HepG2 (cell line): ENCODE results near the gene SCFD2. TPM values are rescaled to one million over a fixed set of nuclear protein-coding genes. Genes with fewer than 3 reads are reported as not detected.

Experiments used
- ATAC-seq: fragments of 200-7000 bp; cut with Tn5 transposase; 3 replicates; pipeline ENCODE4 v1.9.1; 2020; ENCODE audit warnings: mild to moderate bottlenecking, moderate library complexity
- BruUV-seq: library from RNA; stranded (reverse); fragments of 400-500 nt; replicated peaks from 2 replicates; lab custom pipeline; 2021; lab: Mats Ljungman, UMichigan
- CTCF ChIA-PET: fragments of 300-600 bp; formaldehyde crosslinking; extraction: SDS; loops from one replicate; lab custom pipeline; 2021; ENCODE audit warnings: low total read pairs, inconsistent platforms, low intra/inter-chr PET ratio; lab: Yijun Ruan, JAX
- POLR2A ChIA-PET: fragments of 350-600 bp; sonication (Branson Sonifier 250); formaldehyde crosslinking; loops from one replicate; lab custom pipeline; 2020; ENCODE audit warnings: antibody characterized with exemption, inconsistent platforms; lab: Yijun Ruan, JAX
- DNase-seq: peaks from one replicate; pipeline ENCODE4 v3.0.0-alpha.2; 2015; ENCODE audit warnings: low spot score
- FAIRE-seq: peaks from 3 replicates; lab custom pipeline; 2011; peaks lifted over from hg19 to GRCh38; lab: Jason Lieb, UNC
- H2AFZ ChIP-seq: one replicate; pipeline ENCODE4 v1.6.1; 2011; ENCODE audit warnings: low read length, inconsistent platforms
- H3K27ac ChIP-seq: fragments of 300-600 bp; 3 replicates; pipeline ENCODE4 v1.8.0; 2011; ENCODE audit warnings: mixed run types, mild to moderate bottlenecking, mixed read lengths, low read length, inconsistent platforms; ENCODE audit not compliant: insufficient read depth; ENCODE audit errors: extremely low read length
- H3K27me3 ChIP-seq, 2 experiments: fragments of 200-600 bp in 1 of 2; 2 replicates in 1 of 2; 3 replicates in 1 of 2; pipeline versions ENCODE4 v1.6.0 to v1.8.0; 2011; ENCODE audit warnings: low read length in 2 of 2, mild to moderate bottlenecking in 2 of 2, moderate library complexity in 2 of 2, inconsistent platforms in 1 of 2; ENCODE audit not compliant: insufficient read depth in 2 of 2, control insufficient read depth in 1 of 2
- H3K36me3 ChIP-seq, 2 experiments: fragments of 200-600 bp in 1 of 2; replicated peaks in 1 of 2; 2 replicates in 1 of 2; 3 replicates in 1 of 2; pipeline versions ENCODE4 v1.5.1 to v1.8.0; 2011; ENCODE audit warnings: low read length in 2 of 2, inconsistent platforms in 1 of 2; ENCODE audit not compliant: insufficient read depth in 2 of 2, control insufficient read depth in 1 of 2
- H3K4me1 ChIP-seq: 2 replicates; pipeline ENCODE4 v1.5.1; 2012; ENCODE audit warnings: low read length, inconsistent platforms; ENCODE audit not compliant: insufficient read depth
- H3K4me2 ChIP-seq: 2 replicates; pipeline ENCODE4 v1.6.0; 2011; ENCODE audit warnings: low read depth, low read length, inconsistent platforms
- H3K4me3 ChIP-seq, 3 experiments: fragments of 200-600 bp in 1 of 3; sonication (generic), shearing (Covaris generic) in 1 of 3; replicated peaks in 1 of 3; 2 replicates each; pipeline ENCODE4 v1.5.1; 2011 to 2016; ENCODE audit warnings: low read length in 3 of 3, inconsistent platforms in 2 of 3, low read depth in 2 of 3, mild to moderate bottlenecking in 2 of 3, control low read depth in 1 of 3, mixed read lengths in 1 of 3; ENCODE audit not compliant: insufficient read depth in 1 of 3
- H3K79me2 ChIP-seq: one replicate; pipeline ENCODE4 v1.6.1; 2011; ENCODE audit warnings: low read length, inconsistent platforms; ENCODE audit not compliant: insufficient read depth
- H3K9ac ChIP-seq: 2 replicates; pipeline ENCODE4 v1.6.0; 2011; ENCODE audit warnings: mild to moderate bottlenecking, low read depth, low read length, inconsistent platforms; ENCODE audit not compliant: insufficient read depth
- H3K9me3 ChIP-seq: 2 replicates; pipeline ENCODE4 v1.5.1; 2012; ENCODE audit warnings: mild to moderate bottlenecking, low read length
- H4K20me1 ChIP-seq: 2 replicates; pipeline ENCODE4 v1.6.0; 2011; ENCODE audit warnings: inconsistent platforms, mild to moderate bottlenecking, low read length, moderate library complexity; ENCODE audit not compliant: insufficient read depth
- ATF3 ChIP-seq: sonication (generic); formaldehyde crosslinking; IDR thresholded peaks from 2 replicates; pipeline ENCODE4 v1.4.0; 2020; ENCODE audit warnings: missing genetic modification reagents
- DMTF1 ChIP-seq: sonication (generic); formaldehyde crosslinking; IDR thresholded peaks from 2 replicates; pipeline ENCODE4 v1.4.0; 2020; ENCODE audit warnings: mild to moderate bottlenecking, missing genetic modification reagents
- EP300 ChIP-seq, 3 experiments: sonication (generic) in 1 of 3; formaldehyde crosslinking in 1 of 3; IDR thresholded peaks; 2 replicates each; pipeline versions ENCODE4 v1.5.1 to v1.6.1; 2011 to 2020; ENCODE audit warnings: low read depth in 2 of 3, low read length in 2 of 3, borderline replicate concordance in 1 of 3, improper control_type of control experiment in 1 of 3, mild to moderate bottlenecking in 1 of 3, missing genetic modification reagents in 1 of 3, moderate library complexity in 1 of 3
- IRF9 ChIP-seq: sonication (generic); formaldehyde crosslinking; IDR thresholded peaks from 2 replicates; pipeline ENCODE4 v1.8.0; 2022; ENCODE audit warnings: missing genetic modification reagents, mild to moderate bottlenecking, borderline replicate concordance
- JUNB ChIP-seq: sonication (generic); formaldehyde crosslinking; IDR thresholded peaks from 2 replicates; pipeline ENCODE4 v1.8.0; 2022; ENCODE audit warnings: missing genetic modification reagents, mild to moderate bottlenecking, borderline replicate concordance
- MYC ChIP-seq: sonication (generic); formaldehyde crosslinking; IDR thresholded peaks from 2 replicates; pipeline ENCODE4 v1.9.0; 2021; ENCODE audit warnings: missing genetic modification reagents, borderline replicate concordance
- NFYB ChIP-seq: sonication (generic); formaldehyde crosslinking; IDR thresholded peaks from 2 replicates; pipeline ENCODE4 v1.4.0; 2020; ENCODE audit warnings: missing genetic modification reagents
- NR2F1 ChIP-seq, 2 experiments: fragments of 450-650 bp in 1 of 2; formaldehyde crosslinking in 1 of 2; IDR thresholded peaks; 2 replicates each; pipeline versions ENCODE4 v1.5.0 to v1.6.1; 2016 to 2020; ENCODE audit warnings: mild to moderate bottlenecking in 1 of 2, missing compliant biosample characterization in 1 of 2, missing genetic modification reagents in 1 of 2, moderate library complexity in 1 of 2
- PAF1 ChIP-seq: IDR thresholded peaks from 2 replicates; pipeline ENCODE4 v1.6.1; 2016; ENCODE audit warnings: missing genetic modification reagents, missing compliant biosample characterization
- POGZ ChIP-seq: sonication (generic); formaldehyde crosslinking; IDR thresholded peaks from 2 replicates; pipeline ENCODE4 v1.4.0; 2020; ENCODE audit warnings: mild to moderate bottlenecking, missing genetic modification reagents
- RXRB ChIP-seq: IDR thresholded peaks from 2 replicates; pipeline ENCODE4 v1.6.1; 2016; ENCODE audit warnings: borderline replicate concordance, missing genetic modification reagents, missing compliant biosample characterization
- ZBTB8A ChIP-seq: sonication (generic); formaldehyde crosslinking; IDR thresholded peaks from 2 replicates; pipeline ENCODE4 v1.4.0; 2020; ENCODE audit warnings: mild to moderate bottlenecking, low read depth, missing genetic modification reagents, borderline replicate concordance
- ZMYM4 ChIP-seq: sonication (generic); formaldehyde crosslinking; IDR thresholded peaks from 2 replicates; pipeline ENCODE4 v1.8.1; 2023; ENCODE audit warnings: mild to moderate bottlenecking, missing genetic modification reagents
- ZNF20 ChIP-seq: sonication (generic); formaldehyde crosslinking; IDR thresholded peaks from 2 replicates; pipeline ENCODE4 v1.4.0; 2020; ENCODE audit warnings: mild to moderate bottlenecking, moderate library complexity, missing genetic modification reagents
- ZNF333 ChIP-seq: sonication (generic); formaldehyde crosslinking; IDR thresholded peaks from 2 replicates; pipeline ENCODE4 v1.4.0; 2020; ENCODE audit warnings: mild to moderate bottlenecking, missing genetic modification reagents, borderline replicate concordance
- ZNF574 ChIP-seq: sonication (generic); formaldehyde crosslinking; IDR thresholded peaks from 2 replicates; pipeline ENCODE4 v1.4.0; 2020; ENCODE audit warnings: missing genetic modification reagents
- in situ Hi-C: cut with HindIII; loops from 2 replicates; pipeline ENCODE4 v1.10.0; 2017; ENCODE audit warnings: low pct_unique_long_range_greater_than_20kb; ENCODE audit not compliant: extremely low pct_ligation_motif_present
- intact Hi-C: fragments of 100-400 bp; cut with micrococcal nuclease; formaldehyde crosslinking; loops from one replicate; pipeline ENCODE4 v1.10.0; 2022; ENCODE audit not compliant: unreplicated experiment
- polyA plus RNA-seq, 8 experiments: library from polyadenylated mRNA; depleted of rRNA in 3 of 8; stranded (reverse) in 7 of 8; unstranded in 1 of 8; fragments of >200 nt; fragmentation: Illumina TruSeq in 4 of 8; extraction: Trizol in 4 of 8; gene quantifications; 2 replicates each; pipeline versions ENCODE4 v1.2.1 to v1.2.3, GENCODE V29; 2011 to 2016; ENCODE audit warnings: low read depth in 4 of 8, missing spikeins in 1 of 8, mixed read lengths in 1 of 8; ENCODE audit not compliant: insufficient read depth in 1 of 8
- total RNA-seq, 5 experiments: library from RNA; depleted of rRNA; stranded (reverse); fragments of >200 nt; fragmentation: Illumina TruSeq; extraction: Trizol; gene quantifications; 2 replicates each; pipeline ENCODE4 v1.2.3, GENCODE V29; 2016; ENCODE audit warnings: low read depth in 1 of 5

SCFD2 gene
- total and polyA plus RNA-seq, 2 of the 13 experiments (the other 11 are each of a cell fraction or from before 2014, with no cell fraction given): 4.6 to 15.6 TPM

GRCh38 chr4:52911684-52912294, 454.1 kb downstream of the SCFD2 start (continued):
- TF ChIP-seq JUNB (CRISPR knock-in tag): no peak
- no peak for TF ChIP-seq NFYB
- 0 out of 2 replicates have a peak, but pooled peaks have one; percentile 29 for TF ChIP-seq POGZ (CRISPR knock-in tag)
- TF ChIP-seq RXRB (CRISPR knock-in tag): no peak
- no peak for TF ChIP-seq ZBTB8A (CRISPR knock-in tag)
- 0 out of 2 replicates have a peak, but pooled peaks have one; percentile 41 for TF ChIP-seq ZNF574
- peak; percentile 64 for TF ChIP-seq ZMYM4 (CRISPR knock-in tag)
- TF ChIP-seq ZNF333 (CRISPR knock-in tag): no peak

GRCh38 chr4:52910115-52910514, 455.7 kb downstream of the SCFD2 start:
- no peak overlapping the region for H3K27ac ChIP-seq
- CTCF ChIA-PET: no interaction called here
- POLR2A ChIA-PET: no interaction called here
- no peak overlapping the region for H3K4me3 ChIP-seq
- H3K9me3 ChIP-seq: no peaks in the 10 kb centered on the region
- intact Hi-C loops: no loop called here
- ATAC-seq (no peak), FAIRE-seq (no peak), DNase-seq (no peak)
- H3K79me2 ChIP-seq: no peaks in the 10 kb centered on the region
- no peaks in the 10 kb centered on the region for H4K20me1 ChIP-seq
- H3K4me1 ChIP-seq: peaks cover 22% of the 10 kb centered on the region
- no TSS peak for BruUV-seq
- no peak overlapping the region for H3K9ac ChIP-seq
- no peak overlapping the region for H2AFZ ChIP-seq
- in situ Hi-C loops: no loop called here
- H3K27me3 ChIP-seq: no peaks in the 10 kb centered on the region
- no peaks in the 10 kb centered on the region; a peak in 1 of 5 replicates for H3K36me3 ChIP-seq
- TF ChIP-seq DMTF1 (CRISPR knock-in tag) (no peak), IRF9 (no peak), NR2F1 (CRISPR knock-in tag; IDR thresholded peaks at IDR 0.05) (no peak), ATF3 (no peak), PAF1 (CRISPR knock-in tag) (no peak), MYC (no peak), EP300 (IDR thresholded peaks at IDR 0.05; ENCODE audit: low read depth in 2 of 2, low read length in 2 of 2) (no peak), EP300 (CRISPR knock-in tag; IDR thresholded peaks at IDR 0.05; ENCODE audit: borderline replicate concordance) (no peak), ZNF20 (CRISPR knock-in tag) (no peak)
- H3K4me2 ChIP-seq: no peak overlapping the region
